SK-MEL-5 (cell line): ENCODE results near the gene PRDM1. TPM values are rescaled to one million over a fixed set of nuclear protein-coding genes. Genes with fewer than 3 reads are reported as not detected.
A peak's percentile ranks its signal among the peaks of the same experiment; 100 is the strongest.

Experiments
- DNase-seq: peaks from one replicate; pipeline ENCODE4 v3.0.0-alpha.2; 2016; ENCODE audit warnings: low read depth, low spot score
- in situ Hi-C: cut with HindIII; loops from 2 replicates; pipeline ENCODE4 v1.10.0; 2016; ENCODE audit warnings: low sequenced_read_pairs, high pct_unique_total_duplicates, low pct_unique_long_range_greater_than_20kb
- polyA plus RNA-seq, 2 experiments: library from polyadenylated mRNA; depleted of rRNA; stranded (reverse); fragments of >200 nt; gene quantifications; 2 replicates each; pipeline ENCODE4 v1.2.3, GENCODE V29; 2015
- total RNA-seq: library from RNA; depleted of rRNA; stranded (reverse); fragments of >200 nt; shearing (Covaris generic); gene quantifications from 2 replicates; pipeline ENCODE4 v1.2.3, GENCODE V29; 2014; rRNA removed

The PRDM1 gene
- total RNA-seq, result 0.08 and 0.16 TPM in 2 replicates
- 0.23 and 0.33 TPM in 2 replicates for polyA plus RNA-seq (2015; cell fraction: cytosol; rRNA removed)
- polyA plus RNA-seq (2015; cell fraction: nucleus; rRNA removed), result 0.26 TPM in 1 of 2 replicates, not detected in the other

- in situ Hi-C loops, result no loop called here
- DNase-seq, result peak; percentile 57
Measured at GRCh38 chr6:106085984-106086813, at the start of gene PRDM1. TSS of gene PRDM1 (plus strand) at chr6:106086336. CDS start at chr6:106086554, 218 bp downstream.

GRCh38 chr6:106037060-106037459 lies 49.1 kb upstream of the PRDM1 start:
- DNase-seq, result no peak
- in situ Hi-C loops, result no loop called here

GRCh38 chr6:106039897-106040592 lies 46.1 kb upstream of the PRDM1 start:
- DNase-seq, result no peak
- in situ Hi-C loops, result no loop called here

DNA sequence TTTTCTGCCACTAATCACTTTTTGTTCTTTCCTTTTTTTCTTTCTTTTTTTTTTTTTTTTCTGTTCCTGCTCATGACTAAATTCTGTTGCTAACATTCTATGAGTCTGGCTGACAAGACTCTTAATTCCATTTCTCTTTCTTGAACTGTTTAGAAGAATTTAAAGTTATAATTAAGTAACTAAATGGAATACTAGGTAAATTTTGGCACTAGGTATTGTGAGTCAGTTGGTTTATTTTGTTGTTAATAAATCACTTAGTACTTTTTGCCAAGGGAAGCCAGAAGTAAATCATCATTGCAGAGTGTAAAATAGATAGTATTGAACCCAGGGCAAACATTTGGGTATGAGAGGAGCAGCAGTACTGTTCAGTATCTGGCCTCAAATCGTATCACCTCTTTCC lies 42.0 kb upstream of the PRDM1 start:
- DNase-seq, result no peak
- in situ Hi-C loops, result no loop called here

DNA sequence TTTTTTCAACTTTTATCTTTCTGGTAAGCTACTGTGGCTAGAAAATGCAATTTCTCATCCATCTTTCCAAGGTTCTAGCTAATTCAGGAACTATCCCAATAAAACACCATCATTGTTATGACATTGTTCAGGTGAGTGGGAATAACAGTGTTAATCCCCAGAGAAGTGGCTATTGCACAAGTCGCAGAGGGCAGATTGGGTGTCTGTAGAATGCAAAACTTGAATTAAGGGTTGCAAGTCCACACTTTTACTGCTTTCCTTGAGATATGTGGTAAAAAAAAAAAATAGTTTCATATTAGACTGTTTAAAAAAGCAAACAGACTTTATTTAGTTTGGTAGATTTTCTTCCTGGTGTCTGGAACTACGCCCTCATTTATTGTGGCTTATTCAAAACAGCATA lies 41.1 kb upstream of the PRDM1 start:
- in situ Hi-C loops, result no loop called here
- no peak for DNase-seq

DNA sequence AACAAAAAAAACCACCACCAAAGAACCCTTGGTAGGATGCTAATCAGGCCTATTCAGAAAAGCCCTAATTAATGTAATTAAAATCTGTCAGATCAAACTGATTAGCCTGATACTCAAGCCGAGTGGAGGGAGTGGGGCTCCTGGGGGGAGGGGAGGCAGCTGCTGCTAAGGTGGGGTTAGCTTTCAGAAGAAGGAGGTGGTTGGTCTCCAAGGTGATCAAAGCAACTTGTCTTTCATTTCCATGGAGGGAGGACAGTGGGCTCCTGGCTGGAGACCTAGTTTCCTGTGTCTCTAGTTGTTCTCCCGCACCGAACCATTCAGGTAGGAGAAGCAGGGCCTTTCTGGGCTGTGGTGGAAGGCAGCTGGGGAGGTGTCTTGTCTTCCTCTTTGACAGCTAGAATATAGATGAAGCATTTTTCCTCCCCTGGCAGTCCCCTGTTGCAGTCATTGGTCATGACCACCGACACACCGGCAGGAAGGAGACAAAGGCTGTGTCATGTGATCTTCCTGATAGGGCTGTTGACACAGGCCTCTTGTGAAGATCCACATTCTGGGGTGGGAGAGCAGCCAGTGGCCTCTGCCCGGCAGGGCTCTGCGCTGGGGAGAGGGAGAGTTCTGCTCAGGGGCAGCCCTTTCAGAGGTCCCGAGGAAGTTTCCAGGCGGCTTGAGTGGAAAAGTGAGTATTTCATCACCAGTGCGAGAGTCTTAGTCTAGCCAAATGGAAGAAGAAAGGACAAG lies 39.9 kb upstream of the PRDM1 start:
- no peak for DNase-seq
- in situ Hi-C loops, result no loop called here

GRCh38 chr6:106046854-106047200 lies 39.3 kb upstream of the PRDM1 start:
- DNase-seq, result no peak
- in situ Hi-C loops, result no loop called here

DNA sequence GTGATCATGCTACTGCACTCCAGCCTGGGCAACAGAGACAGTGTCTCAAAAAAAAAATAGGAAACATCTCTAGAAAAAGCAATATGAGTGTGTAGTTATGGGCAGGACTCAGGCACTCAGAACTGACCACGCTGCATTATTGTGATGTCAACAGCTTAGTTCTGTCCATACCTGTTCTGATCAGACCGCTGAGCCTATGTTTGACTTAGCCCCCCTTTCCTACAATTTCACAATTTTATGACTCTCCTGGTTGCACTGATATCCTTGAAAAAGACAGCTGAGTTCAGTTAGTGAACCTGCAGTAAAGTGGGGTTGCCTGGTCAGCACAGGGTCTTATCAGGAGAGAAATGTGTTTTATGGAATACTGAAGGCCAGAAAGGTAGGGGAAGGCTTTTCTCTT lies 37.8 kb upstream of the PRDM1 start:
- in situ Hi-C loops, result no loop called here
- DNase-seq, result no peak

DNA sequence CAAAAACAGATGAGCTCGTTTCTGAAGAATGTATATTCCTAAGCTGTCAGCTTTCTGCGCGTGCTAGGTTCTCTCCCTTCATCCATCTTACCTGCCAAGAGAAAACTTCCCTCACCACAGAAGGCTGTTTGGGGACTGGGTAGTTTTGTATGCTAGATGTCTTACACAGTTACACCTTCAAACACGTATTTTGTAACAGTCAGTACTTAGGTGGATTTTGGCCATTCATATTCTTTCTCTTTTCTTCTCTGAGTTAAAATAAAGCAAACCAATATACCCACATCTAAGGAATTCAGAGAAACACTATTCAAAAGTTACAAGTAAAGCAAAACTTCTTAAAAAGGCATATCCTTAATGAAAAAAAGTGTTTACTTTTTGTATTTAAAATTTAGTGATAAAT lies 35.6 kb upstream of the PRDM1 start:
- no peak for DNase-seq
- in situ Hi-C loops, result no loop called here

DNA sequence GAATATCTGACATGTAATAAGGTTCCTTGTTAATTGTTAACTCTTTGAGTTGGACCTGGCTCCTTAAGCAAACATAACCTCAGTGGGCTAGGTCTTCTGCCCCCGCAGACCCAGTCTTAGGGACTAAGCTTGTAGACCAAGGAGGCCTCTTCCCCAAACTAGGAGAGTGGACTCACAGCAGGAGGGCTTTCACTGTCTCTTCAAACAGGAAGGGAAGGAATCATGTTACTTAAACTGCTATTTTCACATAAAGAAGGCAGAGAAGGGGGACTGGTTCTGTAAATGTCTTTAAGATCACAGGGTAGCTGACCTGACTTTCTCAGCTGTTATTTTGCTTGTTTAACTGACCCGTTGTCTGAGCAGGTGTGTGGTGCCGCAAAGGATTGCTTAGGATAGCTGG lies 34.9 kb upstream of the PRDM1 start:
- no peak for DNase-seq
- in situ Hi-C loops, result no loop called here

GRCh38 chr6:106053484-106054205 lies 32.5 kb upstream of the PRDM1 start:
- in situ Hi-C loops, result no loop called here
- no peak for DNase-seq

DNA sequence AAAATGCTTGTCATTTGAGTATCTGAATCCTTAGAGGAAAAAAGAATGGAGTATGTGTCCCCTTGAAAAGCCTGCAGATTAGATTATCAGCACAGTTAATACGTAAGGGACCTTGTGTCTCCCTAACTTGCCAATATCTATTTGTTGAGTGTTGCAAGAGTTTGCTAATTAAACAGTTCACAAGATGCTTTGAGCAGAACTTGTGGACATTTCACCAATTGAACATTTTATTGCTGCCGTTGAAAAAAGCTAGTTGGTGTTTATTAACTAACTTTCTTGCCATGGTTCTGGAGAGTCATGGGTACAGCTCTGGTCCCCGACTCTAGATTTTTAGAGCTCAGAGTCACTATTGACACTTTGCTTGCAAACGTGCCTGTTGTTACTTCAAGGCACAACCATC lies 30.6 kb upstream of the PRDM1 start:
- no peak for DNase-seq
- in situ Hi-C loops, result no loop called here

DNA sequence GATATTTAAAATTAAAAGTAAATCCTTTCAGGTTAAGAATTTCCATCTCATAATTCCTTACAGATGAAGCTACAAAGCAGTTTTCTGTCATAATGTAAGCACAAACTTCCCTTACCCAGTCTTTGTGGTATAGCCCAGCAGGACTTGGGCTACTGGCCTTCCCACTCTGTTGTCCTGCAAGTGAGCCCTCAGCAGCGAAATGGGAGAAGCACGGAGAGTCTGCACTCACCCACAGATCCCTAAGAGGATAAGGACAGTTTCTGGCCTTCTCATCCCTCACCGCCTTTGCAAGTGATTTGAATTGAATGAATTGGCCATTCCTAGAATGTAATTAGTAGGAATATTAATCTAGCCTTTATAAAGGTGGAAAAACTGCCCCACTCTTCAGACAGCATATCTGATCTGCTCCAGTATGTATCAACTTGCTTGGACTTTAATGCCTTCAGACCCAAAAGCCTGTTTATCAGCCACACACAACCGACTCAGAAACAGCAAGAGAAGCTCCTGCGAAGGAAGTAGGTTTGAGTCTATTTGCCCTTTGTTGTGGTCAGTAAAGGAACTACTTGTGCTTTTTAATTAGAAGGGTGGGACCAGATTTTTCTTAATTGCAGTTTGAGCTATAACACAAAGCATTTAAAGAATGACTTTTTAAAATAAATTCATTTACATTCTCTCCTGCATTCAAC lies 29.9 kb upstream of the PRDM1 start:
- no peak for DNase-seq
- in situ Hi-C loops, result no loop called here

DNA sequence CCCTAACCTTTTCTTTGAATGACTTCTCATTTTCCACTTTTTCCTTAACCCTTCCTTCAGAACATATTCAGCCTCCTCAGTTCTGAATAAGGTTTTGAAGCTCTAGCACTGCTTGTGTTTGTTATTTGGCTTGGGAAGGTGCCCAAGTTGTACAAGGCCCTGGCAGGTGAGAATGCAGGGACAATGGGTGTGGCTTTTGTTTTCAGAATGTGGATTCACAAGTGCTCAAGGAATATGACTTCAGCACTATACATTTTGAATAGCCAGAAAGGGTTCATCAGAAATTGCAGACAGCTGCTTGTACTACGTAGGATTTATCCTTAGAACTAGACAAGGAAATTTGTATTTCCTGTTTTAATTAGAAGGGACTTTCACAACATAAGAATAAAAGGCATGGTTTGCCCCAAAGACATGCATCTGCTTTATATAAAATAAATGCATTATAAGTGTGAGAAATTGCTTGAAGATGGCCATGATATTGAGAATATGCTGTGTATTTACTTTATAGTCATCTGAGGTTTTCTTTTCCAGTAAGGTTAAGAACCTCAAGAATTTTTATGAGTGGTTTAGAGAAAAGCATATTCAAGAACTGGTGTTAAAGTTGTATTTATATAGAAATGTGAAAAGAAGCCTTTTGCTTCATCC lies 29.3 kb upstream of the PRDM1 start:
- DNase-seq, result no peak
- in situ Hi-C loops, result no loop called here

DNA sequence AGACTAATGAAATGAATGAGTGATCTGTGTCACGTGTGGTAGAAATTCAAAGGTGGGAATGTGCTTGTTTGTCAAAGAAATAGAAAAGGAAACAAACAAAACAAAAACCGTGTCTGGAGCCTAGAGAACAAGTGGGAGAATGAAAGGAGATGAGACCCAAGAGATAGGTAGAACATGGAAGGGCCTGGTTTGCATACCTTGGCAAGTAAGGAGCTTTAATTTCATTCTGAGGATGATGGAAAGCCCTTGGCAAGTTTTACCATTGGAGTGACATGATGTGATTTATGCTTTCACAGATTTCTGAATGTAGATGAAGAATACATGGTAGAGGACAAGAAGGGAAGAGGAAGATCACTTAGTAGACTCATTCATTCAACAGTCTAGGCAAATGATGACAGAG lies 26.8 kb upstream of the PRDM1 start:
- in situ Hi-C loops, result no loop called here
- DNase-seq, result no peak

DNA sequence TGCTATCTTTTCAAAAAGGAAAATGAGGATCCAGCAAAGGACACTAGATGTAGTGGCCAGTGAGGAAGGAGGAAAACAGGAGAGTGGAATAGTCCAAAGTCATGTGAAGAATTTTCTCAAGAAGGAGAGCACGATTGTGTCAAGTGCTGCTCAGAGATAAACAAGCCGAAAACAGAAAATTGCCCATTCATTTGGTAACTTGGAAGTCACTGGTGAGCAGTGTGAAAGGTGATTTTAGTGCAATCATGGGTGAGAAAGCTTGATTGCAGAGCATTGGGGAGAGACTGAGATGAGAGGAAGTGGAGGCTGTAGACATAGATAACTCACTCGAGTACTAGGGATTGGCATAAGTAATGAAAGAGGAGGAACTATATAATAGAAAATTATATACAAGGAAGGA lies 26.0 kb upstream of the PRDM1 start:
- in situ Hi-C loops, result no loop called here
- no peak for DNase-seq

- DNase-seq, result no peak
- in situ Hi-C loops, result no loop called here
Measured at GRCh38 chr6:106063448-106063850, 22.7 kb upstream of the PRDM1 start.
